ENCODE data around the gene DENND1A. TPM values are rescaled to one million over a fixed set of nuclear protein-coding genes. Genes with fewer than 3 reads are reported as not detected.

Gene DENND1A
- total RNA-seq, 4 donors from 2014 or later: 20.9 to 33.6 (median 23.7) TPM

DNA sequence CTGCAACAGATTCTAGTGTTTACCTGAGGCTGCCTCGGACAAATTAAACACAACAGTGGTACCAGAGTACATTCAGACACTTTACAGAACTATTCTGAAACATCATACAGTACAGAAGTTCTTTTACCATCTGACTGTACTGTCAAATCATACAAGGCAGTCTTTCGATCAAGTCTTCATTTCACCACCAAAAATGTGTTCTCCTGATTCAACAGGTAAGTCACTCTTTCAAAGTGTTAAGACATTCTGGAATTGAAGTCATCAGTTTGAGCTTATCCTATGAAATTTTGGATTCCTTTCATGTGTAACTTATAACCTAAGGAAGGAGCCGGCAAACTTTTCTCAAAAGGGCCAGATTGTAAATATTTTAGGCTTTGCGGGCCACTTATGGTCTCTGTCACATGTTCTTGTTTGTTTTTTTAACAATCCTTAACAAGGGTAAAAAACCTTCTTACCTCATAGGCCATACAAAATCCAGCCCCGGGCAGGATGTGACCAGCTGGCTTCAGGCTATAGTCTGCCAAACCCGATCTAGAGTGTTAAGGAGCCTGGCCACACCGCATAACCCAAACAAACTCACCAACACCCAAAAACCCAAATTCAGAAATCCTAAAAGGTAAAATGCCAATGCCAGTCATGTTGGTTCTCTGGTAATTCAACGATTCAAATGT lies 151.6 kb downstream of the DENND1A start:
- Histone ChIP-seq H3K4me1 (no peaks in the 10 kb centered on the region), H3K27ac (no peak overlapping the region), H3K4me3 (no peak overlapping the region), H3K9me3 (no peaks in the 10 kb centered on the region), H3K27me3 (no peaks in the 10 kb centered on the region), H3K36me3 (no peaks in the 10 kb centered on the region)
- 80 to 95% methylated on average over 5 to 8 of the region's 8 CpGs for WGBS, 2 donors (ENCODE audit: low coverage in 1 of 2)
- no peak for ATAC-seq
- TF ChIP-seq, protein P1, sequence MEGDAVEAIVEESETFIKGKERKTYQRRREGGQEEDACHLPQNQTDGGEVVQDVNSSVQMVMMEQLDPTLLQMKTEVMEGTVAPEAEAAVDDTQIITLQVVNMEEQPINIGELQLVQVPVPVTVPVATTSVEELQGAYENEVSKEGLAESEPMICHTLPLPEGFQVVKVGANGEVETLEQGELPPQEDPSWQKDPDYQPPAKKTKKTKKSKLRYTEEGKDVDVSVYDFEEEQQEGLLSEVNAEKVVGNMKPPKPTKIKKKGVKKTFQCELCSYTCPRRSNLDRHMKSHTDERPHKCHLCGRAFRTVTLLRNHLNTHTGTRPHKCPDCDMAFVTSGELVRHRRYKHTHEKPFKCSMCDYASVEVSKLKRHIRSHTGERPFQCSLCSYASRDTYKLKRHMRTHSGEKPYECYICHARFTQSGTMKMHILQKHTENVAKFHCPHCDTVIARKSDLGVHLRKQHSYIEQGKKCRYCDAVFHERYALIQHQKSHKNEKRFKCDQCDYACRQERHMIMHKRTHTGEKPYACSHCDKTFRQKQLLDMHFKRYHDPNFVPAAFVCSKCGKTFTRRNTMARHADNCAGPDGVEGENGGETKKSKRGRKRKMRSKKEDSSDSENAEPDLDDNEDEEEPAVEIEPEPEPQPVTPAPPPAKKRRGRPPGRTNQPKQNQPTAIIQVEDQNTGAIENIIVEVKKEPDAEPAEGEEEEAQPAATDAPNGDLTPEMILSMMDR (IDR thresholded peaks at IDR 0.05): no peak
- TF ChIP-seq POLR2AphosphoS5 (IDR thresholded peaks at IDR 0.05) (no peak), POLR2A (IDR thresholded peaks at IDR 0.05) (no peak), EP300 (IDR thresholded peaks at IDR 0.05) (no peak)

DNA sequence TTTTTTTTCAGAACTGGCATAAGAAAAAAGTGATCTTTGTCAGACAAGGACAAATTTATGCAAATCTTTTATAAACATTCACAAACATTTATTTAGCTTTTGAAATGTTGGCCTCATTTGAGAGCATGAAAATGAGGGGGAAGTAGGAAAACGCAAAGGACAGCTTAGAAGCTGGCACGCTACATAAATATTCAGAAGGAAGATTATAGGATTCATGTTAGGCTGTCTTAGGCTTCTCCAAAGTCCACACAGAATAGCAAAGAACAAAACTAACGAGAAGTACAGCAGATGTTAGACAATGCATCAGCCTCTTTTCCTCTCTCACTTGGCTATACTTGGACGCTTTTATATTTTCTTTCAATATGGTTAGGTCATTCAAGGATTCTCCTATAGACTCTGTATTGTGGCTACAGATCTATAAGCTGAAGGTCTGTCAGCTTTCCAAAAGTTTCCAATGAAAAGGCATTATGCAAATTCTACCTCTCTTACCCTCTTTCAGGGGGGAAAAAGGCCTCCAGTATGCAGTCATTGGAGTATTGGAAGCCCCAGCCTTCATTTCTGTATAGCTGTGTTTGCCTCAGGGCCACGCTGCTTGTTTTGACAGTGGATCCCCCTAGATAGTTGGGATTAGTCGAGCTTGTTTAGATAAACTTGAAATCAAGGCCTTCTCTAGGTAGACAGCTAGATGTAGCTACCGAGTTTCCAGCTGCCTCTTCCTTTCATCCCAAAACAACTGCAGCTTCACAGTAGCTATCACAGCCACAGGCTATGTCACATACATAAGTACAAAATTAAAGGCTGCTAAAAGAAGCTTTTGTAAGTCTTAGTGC lies 153.0 kb downstream of the DENND1A start:
- ATAC-seq: no peak
- TF ChIP-seq, protein P1 (IDR thresholded peaks at IDR 0.05): no peak
- TF ChIP-seq EP300 (IDR thresholded peaks at IDR 0.05) (no peak), POLR2A (IDR thresholded peaks at IDR 0.05) (no peak), POLR2AphosphoS5 (IDR thresholded peaks at IDR 0.05) (no peak)
- Histone ChIP-seq H3K4me1 (no peaks in the 10 kb centered on the region), H3K4me3 (no peak overlapping the region), H3K27me3 (no peaks in the 10 kb centered on the region), H3K9me3 (no peaks in the 10 kb centered on the region), H3K36me3 (no peaks in the 10 kb centered on the region), H3K27ac (no peak overlapping the region)
- 81 to 85% methylated on average over 7 of the region's 7 CpGs for WGBS, 2 donors (ENCODE audit: low coverage in 1 of 2)

DNA sequence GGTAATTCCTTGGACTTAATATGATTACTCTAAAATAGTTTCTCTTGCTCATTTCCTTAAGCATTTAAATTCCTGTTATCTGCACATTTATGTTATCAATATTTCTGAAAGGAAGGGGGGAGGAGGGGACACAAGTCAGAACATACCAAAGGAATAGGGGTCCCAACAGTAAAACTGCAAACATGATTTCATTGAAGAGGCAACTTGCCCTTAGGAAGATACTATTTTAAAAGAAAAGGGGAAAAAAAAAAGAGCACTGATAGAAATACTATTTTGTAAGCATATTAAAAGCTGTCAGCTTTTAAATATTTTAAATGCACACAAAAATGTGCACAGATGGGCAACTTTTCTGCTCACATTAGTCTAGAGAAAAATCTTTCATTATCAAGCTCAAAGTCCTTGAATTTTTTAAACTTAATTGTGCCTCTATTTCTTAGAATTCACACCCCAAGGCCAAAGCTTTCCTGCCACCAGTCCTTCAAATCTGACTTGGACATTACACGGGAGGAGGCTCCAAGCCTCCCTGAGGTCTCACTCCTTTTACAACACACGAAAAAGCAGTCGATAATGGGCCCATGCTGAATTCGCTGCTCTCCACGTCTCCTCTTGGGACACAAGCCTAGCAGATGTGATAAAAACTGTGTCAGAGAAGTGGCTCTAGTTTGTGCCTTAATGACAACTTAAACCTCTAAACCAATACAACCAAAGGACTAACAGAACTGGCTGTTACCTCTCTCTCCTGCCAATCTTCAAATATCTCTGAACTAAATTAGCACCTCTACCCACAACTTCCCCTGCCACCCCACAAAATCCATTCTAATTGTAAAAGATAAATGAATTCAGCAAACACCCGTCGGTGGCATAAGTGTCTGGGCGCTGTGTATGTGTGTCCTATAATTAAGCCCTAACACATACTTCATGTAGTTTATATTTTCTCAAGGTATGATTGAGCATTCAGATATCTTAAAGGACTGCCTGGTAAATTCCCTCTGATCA lies 154.3 kb downstream of the DENND1A start:
- WGBS, 2 donors (ENCODE audit: low coverage in 1 of 2): 89 to 93% methylated on average over 4 to 8 of the region's 8 CpGs
- TF ChIP-seq POLR2A (IDR thresholded peaks at IDR 0.05) (no peak), POLR2AphosphoS5 (IDR thresholded peaks at IDR 0.05) (no peak), EP300 (IDR thresholded peaks at IDR 0.05) (no peak)
- TF ChIP-seq, protein P1 (IDR thresholded peaks at IDR 0.05): no peak
- Histone ChIP-seq H3K36me3 (no peaks in the 10 kb centered on the region), H3K4me3 (no peak overlapping the region), H3K4me1 (no peaks in the 10 kb centered on the region), H3K9me3 (no peaks in the 10 kb centered on the region), H3K27me3 (no peaks in the 10 kb centered on the region), H3K27ac (no peak overlapping the region)
- ATAC-seq: no peak

DNA sequence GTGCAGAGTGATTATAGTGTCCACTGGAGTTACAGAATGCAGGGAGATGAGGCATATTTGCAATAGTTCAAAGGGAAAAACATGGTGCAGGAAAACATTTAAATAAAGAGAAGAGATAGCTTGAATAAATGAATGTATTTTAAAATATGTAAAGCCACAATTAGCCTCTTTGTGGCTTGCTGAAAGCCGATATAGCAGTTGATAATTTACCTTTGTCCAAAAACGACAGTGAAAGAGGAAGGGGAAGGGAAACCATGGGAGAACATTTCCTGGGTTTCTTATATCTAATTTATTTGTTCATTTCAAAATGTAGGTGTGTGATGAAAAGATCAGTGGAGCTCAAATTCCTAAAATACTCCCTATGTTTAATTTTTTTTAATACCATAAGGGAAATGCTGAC lies 156.1 kb downstream of the DENND1A start:
- WGBS, 2 donors (ENCODE audit: low coverage in 1 of 2): 74 to 82% methylated on average over 2 of the region's 2 CpGs
- H3K27ac ChIP-seq: no peak overlapping the region
- no peaks in the 10 kb centered on the region for H3K9me3 ChIP-seq
- no peaks in the 10 kb centered on the region for H3K4me1 ChIP-seq
- no peaks in the 10 kb centered on the region for H3K36me3 ChIP-seq
- TF ChIP-seq, protein P1 (IDR thresholded peaks at IDR 0.05): no peak
- TF ChIP-seq POLR2AphosphoS5 (IDR thresholded peaks at IDR 0.05) (no peak), POLR2A (IDR thresholded peaks at IDR 0.05) (no peak), EP300 (IDR thresholded peaks at IDR 0.05) (no peak)
- no peak for ATAC-seq
- no peak overlapping the region for H3K4me3 ChIP-seq
- no peaks in the 10 kb centered on the region for H3K27me3 ChIP-seq
